AG10803 (cell line): ENCODE data around the gene KCNK10.

Experiments
- DNase-seq: peaks from one replicate; pipeline ENCODE4 v3.0.0; 2010; ENCODE audit warnings: low read depth
- H3K4me3 ChIP-seq: 2 replicates; pipeline ENCODE4 v1.5.1; 2011; ENCODE audit warnings: mild to moderate bottlenecking, low read length, control low read depth
- TF ChIP-seq, protein P1 (sequence below): conservative IDR thresholded peaks from 2 replicates; pipeline ENCODE4 v1.5.1; 2011; ENCODE audit warnings: mild to moderate bottlenecking, low read length, control low read depth, inconsistent platforms

KCNK10 gene

GRCh38 chr14:88199882-88200281 is 123.2 kb downstream of the KCNK10 start:
- DNase-seq = no peak
- TF ChIP-seq, protein P1, sequence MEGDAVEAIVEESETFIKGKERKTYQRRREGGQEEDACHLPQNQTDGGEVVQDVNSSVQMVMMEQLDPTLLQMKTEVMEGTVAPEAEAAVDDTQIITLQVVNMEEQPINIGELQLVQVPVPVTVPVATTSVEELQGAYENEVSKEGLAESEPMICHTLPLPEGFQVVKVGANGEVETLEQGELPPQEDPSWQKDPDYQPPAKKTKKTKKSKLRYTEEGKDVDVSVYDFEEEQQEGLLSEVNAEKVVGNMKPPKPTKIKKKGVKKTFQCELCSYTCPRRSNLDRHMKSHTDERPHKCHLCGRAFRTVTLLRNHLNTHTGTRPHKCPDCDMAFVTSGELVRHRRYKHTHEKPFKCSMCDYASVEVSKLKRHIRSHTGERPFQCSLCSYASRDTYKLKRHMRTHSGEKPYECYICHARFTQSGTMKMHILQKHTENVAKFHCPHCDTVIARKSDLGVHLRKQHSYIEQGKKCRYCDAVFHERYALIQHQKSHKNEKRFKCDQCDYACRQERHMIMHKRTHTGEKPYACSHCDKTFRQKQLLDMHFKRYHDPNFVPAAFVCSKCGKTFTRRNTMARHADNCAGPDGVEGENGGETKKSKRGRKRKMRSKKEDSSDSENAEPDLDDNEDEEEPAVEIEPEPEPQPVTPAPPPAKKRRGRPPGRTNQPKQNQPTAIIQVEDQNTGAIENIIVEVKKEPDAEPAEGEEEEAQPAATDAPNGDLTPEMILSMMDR = no peak
- no peak overlapping the region for H3K4me3 ChIP-seq

GRCh38 chr14:88198446-88198845 is 124.6 kb downstream of the KCNK10 start:
- H3K4me3 ChIP-seq = no peak overlapping the region
- no peak for DNase-seq
- TF ChIP-seq, protein P1 = no peak

DNA sequence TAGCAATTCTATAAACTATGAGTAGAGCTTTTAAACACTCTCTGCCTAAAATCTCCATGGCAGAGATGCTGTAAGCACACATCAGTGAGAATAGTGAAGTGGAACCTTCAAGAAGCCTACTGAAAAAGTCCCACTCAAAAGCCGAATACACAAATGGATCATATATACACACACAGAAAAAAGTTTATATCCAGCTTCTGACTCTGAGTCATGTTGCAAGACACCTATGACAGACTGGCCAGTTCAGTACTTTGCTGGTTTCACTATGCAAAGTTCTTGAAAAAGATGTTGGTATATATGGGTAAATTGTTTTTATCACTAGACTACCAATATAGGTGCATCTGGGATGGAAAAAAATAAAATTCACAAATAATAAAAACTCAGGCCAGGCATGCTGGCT is 126.1 kb downstream of the KCNK10 start:
- DNase-seq = no peak

DNA sequence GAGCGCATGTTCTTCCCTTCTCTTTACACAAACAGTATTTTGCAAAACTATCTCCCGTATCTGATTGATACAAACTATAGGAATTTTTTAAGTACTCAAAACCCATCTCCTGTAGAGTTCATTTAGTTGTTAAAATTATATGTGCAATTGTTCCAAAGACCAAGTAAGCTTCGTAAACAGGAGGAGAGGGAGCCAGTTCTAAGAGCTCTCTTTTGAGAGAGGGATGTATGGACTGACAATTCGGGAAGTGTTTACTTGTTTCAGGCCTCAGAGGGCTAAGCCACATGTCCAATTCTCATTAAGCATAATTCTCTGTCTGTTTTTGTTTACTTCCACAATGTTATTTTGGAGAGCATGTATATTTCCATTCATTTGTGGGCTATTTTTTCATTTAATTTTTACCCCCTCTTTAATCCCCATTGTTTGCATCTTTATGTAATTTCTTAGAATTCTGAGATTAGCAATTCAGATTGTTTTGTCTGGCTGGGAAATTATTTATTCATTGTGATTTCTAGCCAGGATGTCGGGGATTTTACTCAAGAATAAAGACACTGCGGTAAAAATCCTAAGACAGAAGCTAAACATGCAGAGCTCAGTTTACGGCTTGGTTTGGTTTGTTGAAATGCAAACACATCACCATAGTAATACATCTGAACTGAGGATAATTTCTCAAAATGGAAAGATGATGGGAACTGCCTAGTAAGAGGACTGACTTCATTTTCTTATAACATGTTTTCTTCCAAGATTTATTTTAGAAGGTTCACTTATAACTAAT is 126.8 kb downstream of the KCNK10 start:
- DNase-seq = no peak
- TF ChIP-seq, protein P1 = no peak
- H3K4me3 ChIP-seq = no peak overlapping the region

More for the DNA sequence above, 126.1 kb downstream of the KCNK10 start:
- TF ChIP-seq, protein P1 = no peak
- H3K4me3 ChIP-seq = no peak overlapping the region

DNA sequence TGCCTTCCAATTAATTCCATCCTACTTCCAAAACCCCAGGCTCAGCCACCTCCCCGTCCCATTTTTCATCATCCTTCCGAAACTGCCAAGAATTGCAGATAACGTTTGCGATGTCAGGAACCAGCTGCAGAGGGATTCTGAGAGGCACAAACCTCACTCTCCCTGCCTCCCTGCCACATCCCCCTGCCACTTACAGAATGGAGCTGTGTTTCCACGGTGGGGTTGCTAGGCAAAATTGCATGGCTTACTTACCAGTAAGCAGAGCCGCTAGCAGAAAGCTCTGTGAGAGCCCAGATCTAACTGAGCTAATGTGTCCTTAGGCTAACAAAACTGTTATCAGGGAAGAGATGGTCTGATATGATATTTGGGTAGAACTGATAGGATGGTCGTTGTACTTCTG is 127.4 kb downstream of the KCNK10 start:
- no peak overlapping the region for H3K4me3 ChIP-seq
- no peak for DNase-seq
- TF ChIP-seq, protein P1 = no peak

GRCh38 chr14:88194531-88194930 is 128.5 kb downstream of the KCNK10 start:
- DNase-seq = no peak
- H3K4me3 ChIP-seq = no peak overlapping the region
- TF ChIP-seq, protein P1 = no peak

GRCh38 chr14:88191605-88192004 is 131.5 kb downstream of the KCNK10 start:
- TF ChIP-seq, protein P1 = no peak
- no peak for DNase-seq
- no peak overlapping the region for H3K4me3 ChIP-seq
